HEK293 (cell line): ENCODE data around the gene LSM14B.

Experiments used
- OSR2 ChIP-seq: fragments of 450-650 bp; formaldehyde crosslinking; IDR thresholded peaks from 2 replicates; pipeline ENCODE4 v1.5.1; 2016; ENCODE audit warnings: missing biosample characterization, missing genetic modification characterization
- RBAK ChIP-seq: fragments of 450-650 bp; formaldehyde crosslinking; IDR thresholded peaks from 2 replicates; pipeline ENCODE4 v1.5.1; 2016; ENCODE audit warnings: missing biosample characterization, missing genetic modification characterization
- SETDB1 ChIP-seq: IDR thresholded peaks from one replicate; pipeline ENCODE4 v1.6.1; 2017; ENCODE audit warnings: mild to moderate bottlenecking, low read length, moderate library complexity, mixed read lengths; ENCODE audit not compliant: insufficient read length
- ZBTB8A ChIP-seq: fragments of 450-650 bp; formaldehyde crosslinking; IDR thresholded peaks from 2 replicates; pipeline ENCODE4 v1.5.1; 2016; ENCODE audit warnings: missing biosample characterization, missing genetic modification characterization
- ZFHX2 ChIP-seq: fragments of 450-650 bp; formaldehyde crosslinking; conservative IDR thresholded peaks from 2 replicates; pipeline ENCODE4 v1.5.1; 2016; ENCODE audit warnings: missing biosample characterization, missing genetic modification characterization
- ZFP69B ChIP-seq: fragments of 450-650 bp; formaldehyde crosslinking; IDR thresholded peaks from 2 replicates; pipeline ENCODE4 v1.5.1; 2016; ENCODE audit warnings: missing biosample characterization, missing genetic modification characterization
- ZNF112 ChIP-seq: fragments of 450-650 bp; formaldehyde crosslinking; IDR thresholded peaks from 2 replicates; pipeline ENCODE4 v1.5.0; 2017; ENCODE audit warnings: missing biosample characterization, missing genetic modification characterization
- ZNF132 ChIP-seq: fragments of 450-650 bp; formaldehyde crosslinking; IDR thresholded peaks from 2 replicates; pipeline ENCODE4 v1.5.1; 2017; ENCODE audit warnings: missing biosample characterization, missing genetic modification characterization, borderline replicate concordance
- ZNF138 ChIP-seq: fragments of 450-650 bp; formaldehyde crosslinking; IDR thresholded peaks from 2 replicates; pipeline ENCODE4 v1.5.1; 2016; ENCODE audit warnings: missing biosample characterization, missing genetic modification characterization, borderline replicate concordance
- ZNF169 ChIP-seq: fragments of 450-650 bp; formaldehyde crosslinking; IDR thresholded peaks from 2 replicates; pipeline ENCODE4 v1.5.1; 2016; ENCODE audit warnings: missing biosample characterization, missing genetic modification characterization
- ZNF174 ChIP-seq: fragments of 450-650 bp; formaldehyde crosslinking; IDR thresholded peaks from 2 replicates; pipeline ENCODE4 v1.5.0; 2017; ENCODE audit warnings: missing biosample characterization, mild to moderate bottlenecking, missing genetic modification characterization
- ZNF19 ChIP-seq: fragments of 450-650 bp; formaldehyde crosslinking; IDR thresholded peaks from 2 replicates; pipeline ENCODE4; 2016; ENCODE audit warnings: missing biosample characterization, missing genetic modification characterization, low read depth
- ZNF350 ChIP-seq: fragments of 450-650 bp; formaldehyde crosslinking; IDR thresholded peaks from 2 replicates; pipeline ENCODE4 v1.5.0; 2017; ENCODE audit warnings: missing biosample characterization, mild to moderate bottlenecking, missing genetic modification characterization
- ZNF37A ChIP-seq: fragments of 450-650 bp; IDR thresholded peaks from 2 replicates; pipeline ENCODE4 v1.5.1; 2018; ENCODE audit warnings: missing biosample characterization, missing genetic modification characterization
- ZNF433 ChIP-seq: fragments of 450-650 bp; formaldehyde crosslinking; IDR thresholded peaks from 2 replicates; pipeline ENCODE4 v1.5.1; 2016; ENCODE audit warnings: missing biosample characterization, missing genetic modification characterization, low read depth
- ZNF549 ChIP-seq: fragments of 450-650 bp; IDR thresholded peaks from 2 replicates; pipeline ENCODE4 v1.5.1; 2018; ENCODE audit warnings: missing biosample characterization, missing genetic modification characterization, mild to moderate bottlenecking, inconsistent platforms, moderate library complexity
- ZNF670 ChIP-seq: fragments of 450-650 bp; formaldehyde crosslinking; IDR thresholded peaks from 2 replicates; pipeline ENCODE4 v1.5.1; 2016; ENCODE audit warnings: missing biosample characterization, missing genetic modification characterization, low read depth
- ZNF677 ChIP-seq: fragments of 450-650 bp; IDR thresholded peaks from 2 replicates; pipeline ENCODE4 v1.5.0; 2018; ENCODE audit warnings: missing biosample characterization, mild to moderate bottlenecking, missing genetic modification characterization, moderate library complexity
- ZNF791 ChIP-seq: fragments of 450-650 bp; formaldehyde crosslinking; IDR thresholded peaks from 2 replicates; pipeline ENCODE4 v1.5.1; 2016; ENCODE audit warnings: missing biosample characterization, missing genetic modification characterization
- ZNF792 ChIP-seq: fragments of 450-650 bp; formaldehyde crosslinking; IDR thresholded peaks from 2 replicates; pipeline ENCODE4 v1.5.1; 2016; ENCODE audit warnings: missing biosample characterization, missing genetic modification characterization
- TF ChIP-seq, protein P1 (sequence below): fragments of 450-650 bp; formaldehyde crosslinking; conservative IDR thresholded peaks from 2 replicates; pipeline ENCODE4 v1.5.1; 2016; ENCODE audit warnings: low read depth, missing biosample characterization, missing genetic modification characterization
- TF ChIP-seq, protein P2 (sequence below): fragments of 450-650 bp; formaldehyde crosslinking; IDR thresholded peaks from 2 replicates; pipeline ENCODE4 v1.5.1; 2016; ENCODE audit warnings: missing biosample characterization, missing genetic modification characterization
- TF ChIP-seq, protein P3 (sequence below): fragments of 450-650 bp; formaldehyde crosslinking; IDR thresholded peaks from 2 replicates; pipeline ENCODE4 v1.5.1; 2016; ENCODE audit warnings: missing biosample characterization, missing genetic modification characterization, borderline replicate concordance
- TF ChIP-seq, protein P4 (sequence below): fragments of 450-650 bp; formaldehyde crosslinking; IDR thresholded peaks from 2 replicates; pipeline ENCODE4 v1.5.1; 2016; ENCODE audit warnings: missing biosample characterization, missing genetic modification characterization
- TF ChIP-seq, protein P5 (sequence below): fragments of 450-650 bp; formaldehyde crosslinking; IDR thresholded peaks from 2 replicates; pipeline ENCODE4 v1.5.1; 2016; ENCODE audit warnings: missing biosample characterization, missing genetic modification characterization

Gene LSM14B

DNA sequence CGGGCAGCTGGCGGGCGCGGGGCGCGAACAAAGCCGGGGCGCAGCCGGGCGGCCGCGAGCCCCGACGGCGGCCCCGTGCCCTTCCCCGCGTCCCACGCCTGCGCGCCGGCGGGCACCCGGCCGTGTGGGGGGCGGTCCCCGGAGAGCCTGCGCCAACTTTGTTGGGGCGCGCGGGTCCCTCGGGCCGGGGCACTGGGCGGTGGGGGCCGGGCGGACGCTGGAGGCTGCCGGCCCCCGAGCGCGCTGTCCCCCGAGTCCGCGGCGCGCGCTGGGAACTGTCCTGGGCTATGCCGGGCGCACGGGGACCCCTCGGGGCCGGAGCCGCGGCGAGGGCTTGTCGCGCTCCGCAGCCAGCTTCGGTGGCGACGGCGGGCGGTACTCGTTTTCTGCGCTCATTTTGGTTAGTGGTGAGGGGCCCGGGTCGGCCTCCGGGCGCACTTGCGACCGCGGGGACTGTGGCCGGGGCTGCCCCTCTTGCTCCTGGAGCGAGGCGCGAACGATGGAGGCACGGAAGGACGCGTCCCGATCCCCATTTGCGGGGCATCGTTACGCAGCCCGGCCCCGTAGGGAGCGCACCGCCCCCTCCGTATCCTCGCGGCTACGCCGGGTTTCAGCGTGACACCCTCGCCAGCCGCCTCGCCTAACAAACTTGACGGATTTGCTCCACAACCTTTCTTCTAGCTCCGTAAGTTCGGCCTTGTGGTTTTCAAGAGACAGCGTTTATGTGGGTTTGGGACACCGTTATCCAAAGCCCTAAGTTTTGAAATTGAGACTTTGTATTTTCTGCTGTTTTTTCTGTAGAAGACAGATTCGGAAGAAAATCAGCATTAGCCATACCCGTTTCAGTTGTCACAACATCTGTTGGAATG, 21.9 kb downstream of the LSM14B start (continued):
- TF ChIP-seq, protein P1, sequence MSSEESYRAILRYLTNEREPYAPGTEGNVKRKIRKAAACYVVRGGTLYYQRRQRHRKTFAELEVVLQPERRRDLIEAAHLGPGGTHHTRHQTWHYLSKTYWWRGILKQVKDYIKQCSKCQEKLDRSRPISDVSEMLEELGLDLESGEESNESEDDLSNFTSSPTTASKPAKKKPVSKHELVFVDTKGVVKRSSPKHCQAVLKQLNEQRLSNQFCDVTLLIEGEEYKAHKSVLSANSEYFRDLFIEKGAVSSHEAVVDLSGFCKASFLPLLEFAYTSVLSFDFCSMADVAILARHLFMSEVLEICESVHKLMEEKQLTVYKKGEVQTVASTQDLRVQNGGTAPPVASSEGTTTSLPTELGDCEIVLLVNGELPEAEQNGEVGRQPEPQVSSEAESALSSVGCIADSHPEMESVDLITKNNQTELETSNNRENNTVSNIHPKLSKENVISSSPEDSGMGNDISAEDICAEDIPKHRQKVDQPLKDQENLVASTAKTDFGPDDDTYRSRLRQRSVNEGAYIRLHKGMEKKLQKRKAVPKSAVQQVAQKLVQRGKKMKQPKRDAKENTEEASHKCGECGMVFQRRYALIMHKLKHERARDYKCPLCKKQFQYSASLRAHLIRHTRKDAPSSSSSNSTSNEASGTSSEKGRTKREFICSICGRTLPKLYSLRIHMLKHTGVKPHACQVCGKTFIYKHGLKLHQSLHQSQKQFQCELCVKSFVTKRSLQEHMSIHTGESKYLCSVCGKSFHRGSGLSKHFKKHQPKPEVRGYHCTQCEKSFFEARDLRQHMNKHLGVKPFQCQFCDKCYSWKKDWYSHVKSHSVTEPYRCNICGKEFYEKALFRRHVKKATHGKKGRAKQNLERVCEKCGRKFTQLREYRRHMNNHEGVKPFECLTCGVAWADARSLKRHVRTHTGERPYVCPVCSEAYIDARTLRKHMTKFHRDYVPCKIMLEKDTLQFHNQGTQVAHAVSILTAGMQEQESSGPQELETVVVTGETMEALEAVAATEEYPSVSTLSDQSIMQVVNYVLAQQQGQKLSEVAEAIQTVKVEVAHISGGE (tag by site-specific recombination), result peak; percentile 72
- TF ChIP-seq ZNF174 (tag by site-specific recombination) (no peak), ZNF169 (tag by site-specific recombination) (no peak), OSR2 (tag by site-specific recombination) (no peak), RBAK (no peak), ZNF112 (tag by site-specific recombination) (no peak), ZFP69B (tag by site-specific recombination) (no peak), SETDB1 (no peak), ZFHX2 (tag by site-specific recombination) (no peak; the same call in 1 of the 2 replicates), ZNF19 (no peak), ZNF350 (tag by site-specific recombination) (no peak), ZNF670 (tag by site-specific recombination) (no peak), ZNF791 (tag by site-specific recombination) (no peak), ZNF132 (tag by site-specific recombination) (no peak), ZNF433 (no peak), ZNF677 (tag by site-specific recombination) (no peak), ZNF138 (tag by site-specific recombination) (no peak), ZNF549 (tag by site-specific recombination) (no peak), ZNF792 (tag by site-specific recombination) (no peak), ZNF37A (no peak), ZBTB8A (peak; percentile 87)
- TF ChIP-seq, protein P2, sequence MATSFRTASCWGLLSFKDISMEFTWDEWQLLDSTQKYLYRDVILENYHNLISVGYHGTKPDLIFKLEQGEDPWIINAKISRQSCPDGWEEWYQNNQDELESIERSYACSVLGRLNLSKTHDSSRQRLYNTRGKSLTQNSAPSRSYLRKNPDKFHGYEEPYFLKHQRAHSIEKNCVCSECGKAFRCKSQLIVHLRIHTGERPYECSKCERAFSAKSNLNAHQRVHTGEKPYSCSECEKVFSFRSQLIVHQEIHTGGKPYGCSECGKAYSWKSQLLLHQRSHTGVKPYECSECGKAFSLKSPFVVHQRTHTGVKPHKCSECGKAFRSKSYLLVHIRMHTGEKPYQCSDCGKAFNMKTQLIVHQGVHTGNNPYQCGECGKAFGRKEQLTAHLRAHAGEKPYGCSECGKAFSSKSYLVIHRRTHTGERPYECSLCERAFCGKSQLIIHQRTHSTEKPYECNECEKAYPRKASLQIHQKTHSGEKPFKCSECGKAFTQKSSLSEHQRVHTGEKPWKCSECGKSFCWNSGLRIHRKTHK (tag by site-specific recombination), result no peak
- TF ChIP-seq, protein P3, sequence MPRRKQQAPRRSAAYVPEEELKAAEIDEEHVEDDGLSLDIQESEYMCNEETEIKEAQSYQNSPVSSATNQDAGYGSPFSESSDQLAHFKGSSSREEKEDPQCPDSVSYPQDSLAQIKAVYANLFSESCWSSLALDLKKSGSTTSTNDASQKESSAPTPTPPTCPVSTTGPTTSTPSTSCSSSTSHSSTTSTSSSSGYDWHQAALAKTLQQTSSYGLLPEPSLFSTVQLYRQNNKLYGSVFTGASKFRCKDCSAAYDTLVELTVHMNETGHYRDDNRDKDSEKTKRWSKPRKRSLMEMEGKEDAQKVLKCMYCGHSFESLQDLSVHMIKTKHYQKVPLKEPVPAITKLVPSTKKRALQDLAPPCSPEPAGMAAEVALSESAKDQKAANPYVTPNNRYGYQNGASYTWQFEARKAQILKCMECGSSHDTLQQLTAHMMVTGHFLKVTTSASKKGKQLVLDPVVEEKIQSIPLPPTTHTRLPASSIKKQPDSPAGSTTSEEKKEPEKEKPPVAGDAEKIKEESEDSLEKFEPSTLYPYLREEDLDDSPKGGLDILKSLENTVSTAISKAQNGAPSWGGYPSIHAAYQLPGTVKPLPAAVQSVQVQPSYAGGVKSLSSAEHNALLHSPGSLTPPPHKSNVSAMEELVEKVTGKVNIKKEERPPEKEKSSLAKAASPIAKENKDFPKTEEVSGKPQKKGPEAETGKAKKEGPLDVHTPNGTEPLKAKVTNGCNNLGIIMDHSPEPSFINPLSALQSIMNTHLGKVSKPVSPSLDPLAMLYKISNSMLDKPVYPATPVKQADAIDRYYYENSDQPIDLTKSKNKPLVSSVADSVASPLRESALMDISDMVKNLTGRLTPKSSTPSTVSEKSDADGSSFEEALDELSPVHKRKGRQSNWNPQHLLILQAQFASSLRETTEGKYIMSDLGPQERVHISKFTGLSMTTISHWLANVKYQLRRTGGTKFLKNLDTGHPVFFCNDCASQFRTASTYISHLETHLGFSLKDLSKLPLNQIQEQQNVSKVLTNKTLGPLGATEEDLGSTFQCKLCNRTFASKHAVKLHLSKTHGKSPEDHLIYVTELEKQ (tag by site-specific recombination), result no peak
- TF ChIP-seq, protein P4, sequence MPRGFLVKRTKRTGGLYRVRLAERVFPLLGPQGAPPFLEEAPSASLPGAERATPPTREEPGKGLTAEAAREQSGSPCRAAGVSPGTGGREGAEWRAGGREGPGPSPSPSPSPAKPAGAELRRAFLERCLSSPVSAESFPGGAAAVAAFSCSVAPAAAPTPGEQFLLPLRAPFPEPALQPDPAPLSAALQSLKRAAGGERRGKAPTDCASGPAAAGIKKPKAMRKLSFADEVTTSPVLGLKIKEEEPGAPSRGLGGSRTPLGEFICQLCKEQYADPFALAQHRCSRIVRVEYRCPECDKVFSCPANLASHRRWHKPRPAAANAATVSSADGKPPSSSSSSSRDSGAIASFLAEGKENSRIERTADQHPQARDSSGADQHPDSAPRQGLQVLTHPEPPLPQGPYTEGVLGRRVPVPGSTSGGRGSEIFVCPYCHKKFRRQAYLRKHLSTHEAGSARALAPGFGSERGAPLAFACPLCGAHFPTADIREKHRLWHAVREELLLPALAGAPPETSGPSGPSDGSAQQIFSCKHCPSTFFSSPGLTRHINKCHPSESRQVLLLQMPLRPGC (tag by site-specific recombination), result no peak
- TF ChIP-seq, protein P5, sequence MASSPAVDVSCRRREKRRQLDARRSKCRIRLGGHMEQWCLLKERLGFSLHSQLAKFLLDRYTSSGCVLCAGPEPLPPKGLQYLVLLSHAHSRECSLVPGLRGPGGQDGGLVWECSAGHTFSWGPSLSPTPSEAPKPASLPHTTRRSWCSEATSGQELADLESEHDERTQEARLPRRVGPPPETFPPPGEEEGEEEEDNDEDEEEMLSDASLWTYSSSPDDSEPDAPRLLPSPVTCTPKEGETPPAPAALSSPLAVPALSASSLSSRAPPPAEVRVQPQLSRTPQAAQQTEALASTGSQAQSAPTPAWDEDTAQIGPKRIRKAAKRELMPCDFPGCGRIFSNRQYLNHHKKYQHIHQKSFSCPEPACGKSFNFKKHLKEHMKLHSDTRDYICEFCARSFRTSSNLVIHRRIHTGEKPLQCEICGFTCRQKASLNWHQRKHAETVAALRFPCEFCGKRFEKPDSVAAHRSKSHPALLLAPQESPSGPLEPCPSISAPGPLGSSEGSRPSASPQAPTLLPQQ (tag by site-specific recombination), result 0 out of 2 replicates have a peak, but pooled peaks have one; percentile 26
